Measurements from ENCODE around the gene UNC5A. TPM values are rescaled to one million over a fixed set of nuclear protein-coding genes. Genes with fewer than 3 reads are reported as not detected.

UNC5A gene
- total RNA-seq, 1 experiment from 2014 or later: 0.07 TPM

GRCh38 chr5:176790941-176791340 lies 19.4 kb upstream of the UNC5A start:
- Histone ChIP-seq H3K4me3 (ENCODE audit: low read length) (no peak overlapping the region), H4K20me1 (ENCODE audit: low read length) (no peaks in the 10 kb centered on the region), H3K79me2 (ENCODE audit: low read length) (no peaks in the 10 kb centered on the region), H3F3A (ENCODE audit: low read length, unreplicated experiment) (no peaks in the 10 kb centered on the region), H3K9me2 (replicated peaks; ENCODE audit: low read length) (no peaks in the 10 kb centered on the region), H3K9ac (ENCODE audit: low read length) (no peak overlapping the region), H3K4me1 (ENCODE audit: insufficient read depth, low read length) (peaks cover 11% of the 10 kb centered on the region), H3K27ac (ENCODE audit: low read length) (no peak overlapping the region), H2AFZ (ENCODE audit: low read length) (no peak overlapping the region), H3K9me3 (ENCODE audit: low read length) (no peaks in the 10 kb centered on the region), H3K36me3 (ENCODE audit: low read depth, low read length) (no peaks in the 10 kb centered on the region), H3K4me2 (ENCODE audit: low read length) (no peak overlapping the region), H3K27me3 (ENCODE audit: low read length) (no peaks in the 10 kb centered on the region)
- no TSS peak for BruUV-seq (replicated peaks)
- no peak for ATAC-seq
- CTCF ChIA-PET: no interaction called here
- TF ChIP-seq EZH2 (IDR thresholded peaks at IDR 0.05; ENCODE audit: low read length, unreplicated experiment) (no peak), CTCF (conservative IDR thresholded peaks at IDR 0.05; ENCODE audit: low read depth, low read length) (no peak), EZH2phosphoT487 (IDR thresholded peaks at IDR 0.05; ENCODE audit: borderline replicate concordance, low read length) (no peak)
- intact Hi-C loops (cut with micrococcal nuclease): no loop called here
- DNase-seq: no peak
- POLR2A ChIA-PET (ENCODE audit: unreplicated experiment): no interaction called here

- Histone ChIP-seq H3K9ac (ENCODE audit: low read length) (no peak overlapping the region), H3K9me3 (ENCODE audit: low read length) (no peaks in the 10 kb centered on the region), H3K27me3 (ENCODE audit: low read length) (no peaks in the 10 kb centered on the region), H3K79me2 (ENCODE audit: low read length) (no peaks in the 10 kb centered on the region), H3K27ac (ENCODE audit: low read length) (no peak overlapping the region), H3F3A (ENCODE audit: low read length, unreplicated experiment) (no peaks in the 10 kb centered on the region), H2AFZ (ENCODE audit: low read length) (no peak overlapping the region), H3K4me1 (ENCODE audit: insufficient read depth, low read length) (peaks cover 22% of the 10 kb centered on the region), H4K20me1 (ENCODE audit: low read length) (no peaks in the 10 kb centered on the region), H3K4me2 (ENCODE audit: low read length) (no peak overlapping the region), H3K36me3 (ENCODE audit: low read depth, low read length) (no peaks in the 10 kb centered on the region), H3K9me2 (replicated peaks; ENCODE audit: low read length) (no peaks in the 10 kb centered on the region), H3K4me3 (ENCODE audit: low read length) (no peak overlapping the region)
- DNase-seq (no peak), ATAC-seq (no peak)
- POLR2A ChIA-PET (ENCODE audit: unreplicated experiment): no interaction called here
- BruUV-seq (replicated peaks): no TSS peak
- CTCF ChIA-PET: no interaction called here
- no peak for TF ChIP-seq EZH2 (IDR thresholded peaks at IDR 0.05; ENCODE audit: low read length, unreplicated experiment)
- TF ChIP-seq CTCF (conservative IDR thresholded peaks at IDR 0.05; ENCODE audit: low read depth, low read length): no peak
- no peak for TF ChIP-seq EZH2phosphoT487 (IDR thresholded peaks at IDR 0.05; ENCODE audit: borderline replicate concordance, low read length)
- intact Hi-C loops (cut with micrococcal nuclease): no loop called here
Measured at GRCh38 chr5:176792655-176793342, 17.6 kb upstream of the UNC5A start.

GRCh38 chr5:176793343-176793699 lies 17.0 kb upstream of the UNC5A start:
- Histone ChIP-seq H2AFZ (ENCODE audit: low read length) (no peak overlapping the region), H3K27me3 (ENCODE audit: low read length) (no peaks in the 10 kb centered on the region), H3K27ac (ENCODE audit: low read length) (no peak overlapping the region), H3K4me2 (ENCODE audit: low read length) (no peak overlapping the region), H3K36me3 (ENCODE audit: low read depth, low read length) (no peaks in the 10 kb centered on the region), H4K20me1 (ENCODE audit: low read length) (no peaks in the 10 kb centered on the region), H3K4me1 (ENCODE audit: insufficient read depth, low read length) (peaks cover 22% of the 10 kb centered on the region), H3K9me2 (replicated peaks; ENCODE audit: low read length) (no peaks in the 10 kb centered on the region), H3F3A (ENCODE audit: low read length, unreplicated experiment) (no peaks in the 10 kb centered on the region), H3K4me3 (ENCODE audit: low read length) (no peak overlapping the region), H3K9ac (ENCODE audit: low read length) (no peak overlapping the region), H3K9me3 (ENCODE audit: low read length) (no peaks in the 10 kb centered on the region), H3K79me2 (ENCODE audit: low read length) (no peaks in the 10 kb centered on the region)
- CTCF ChIA-PET: no interaction called here
- ATAC-seq: no peak
- no peak for DNase-seq
- no TSS peak for BruUV-seq (replicated peaks)
- TF ChIP-seq EZH2 (IDR thresholded peaks at IDR 0.05; ENCODE audit: low read length, unreplicated experiment) (no peak), CTCF (conservative IDR thresholded peaks at IDR 0.05; ENCODE audit: low read depth, low read length) (no peak), EZH2phosphoT487 (IDR thresholded peaks at IDR 0.05; ENCODE audit: borderline replicate concordance, low read length) (no peak)
- POLR2A ChIA-PET (ENCODE audit: unreplicated experiment): no interaction called here
- intact Hi-C loops (cut with micrococcal nuclease): no loop called here

Data from PC-3 (cell line).